ENCODE results near the gene PDZD8.

GRCh38 chr10:117386805-117387204 lies 11.6 kb upstream of the PDZD8 start:
- TF ChIP-seq EP300 (IDR thresholded peaks at IDR 0.05) (no peak), POLR2A (IDR thresholded peaks at IDR 0.05) (no peak)
